Measurements from ENCODE around the gene TRIM7.
"Not testable (repeated sequence)": the region's sequence is repeated elsewhere in the genome, so short reads cannot be mapped to it uniquely, and the experiment has no call there.

Gene TRIM7

GRCh38 chr5:181149806-181150733 lies 54.9 kb downstream of the TRIM7 start:
- Histone ChIP-seq H3K27ac (ENCODE audit: insufficient read depth, low read depth, low read length, poor library complexity, severe bottlenecking) (no peak overlapping the region), H3K36me3 (ENCODE audit: control insufficient read depth, insufficient read depth, low read length) (no peaks in the 10 kb centered on the region), H3K27me3 (ENCODE audit: control insufficient read depth, insufficient read depth, low read length, poor library complexity, severe bottlenecking) (no peaks in the 10 kb centered on the region), H3K4me3 (ENCODE audit: insufficient read depth, low read depth, low read length) (no peak overlapping the region), H3K9me3 (ENCODE audit: control insufficient read depth, low read length) (no peaks in the 10 kb centered on the region), H3K4me1 (ENCODE audit: control insufficient read depth, insufficient read depth, low read length) (no peaks in the 10 kb centered on the region)
- WGBS, 2 experiments = 83 to 86% methylated on average over 13 to 14 of the region's 14 CpGs

- H3K9me3 ChIP-seq (ENCODE audit: control insufficient read depth, low read length) = no peaks in the 10 kb centered on the region
- no peak overlapping the region for H3K4me3 ChIP-seq (ENCODE audit: insufficient read depth, low read depth, low read length)
- no peaks in the 10 kb centered on the region for H3K36me3 ChIP-seq (ENCODE audit: control insufficient read depth, insufficient read depth, low read length)
- 85% methylated on average over 6 of the region's 6 CpGs for WGBS, 2 experiments
- H3K4me1 ChIP-seq (ENCODE audit: control insufficient read depth, insufficient read depth, low read length) = no peaks in the 10 kb centered on the region
- no peak overlapping the region for H3K27ac ChIP-seq (ENCODE audit: insufficient read depth, low read depth, low read length, poor library complexity, severe bottlenecking)
- H3K27me3 ChIP-seq (ENCODE audit: control insufficient read depth, insufficient read depth, low read length, poor library complexity, severe bottlenecking) = no peaks in the 10 kb centered on the region
These were observed 55.6 kb downstream of the TRIM7 start for GRCh38 chr5:181149355-181149754.

GRCh38 chr5:181146927-181147636 lies 57.9 kb downstream of the TRIM7 start, which contains the start of gene OR2V2:
Gene OR2V2, plus strand, starts transcription at chr5:181147586. Its CDS starts 7,357 bp downstream, at chr5:181154943.
- H3K27ac ChIP-seq (ENCODE audit: insufficient read depth, low read depth, low read length, poor library complexity, severe bottlenecking); H3K36me3 ChIP-seq (ENCODE audit: control insufficient read depth, insufficient read depth, low read length); H3K4me1 ChIP-seq (ENCODE audit: control insufficient read depth, insufficient read depth, low read length); H3K27me3 ChIP-seq (ENCODE audit: control insufficient read depth, insufficient read depth, low read length, poor library complexity, severe bottlenecking); H3K4me3 ChIP-seq (ENCODE audit: insufficient read depth, low read depth, low read length); H3K9me3 ChIP-seq (ENCODE audit: control insufficient read depth, low read length): not testable (repeated sequence)
- 48 to 55% methylated on average over 7 of the region's 7 CpGs for WGBS, 2 experiments

GRCh38 chr5:181145133-181145532 lies 59.9 kb downstream of the TRIM7 start:
- H3K36me3 ChIP-seq (ENCODE audit: control insufficient read depth, insufficient read depth, low read length) = no peaks in the 10 kb centered on the region
- no peaks in the 10 kb centered on the region for H3K9me3 ChIP-seq (ENCODE audit: control insufficient read depth, low read length)
- H3K4me1 ChIP-seq (ENCODE audit: control insufficient read depth, insufficient read depth, low read length) = no peaks in the 10 kb centered on the region
- peaks cover 4% of the 10 kb centered on the region for H3K27me3 ChIP-seq (ENCODE audit: control insufficient read depth, insufficient read depth, low read length, poor library complexity, severe bottlenecking)
- no peak overlapping the region for H3K27ac ChIP-seq (ENCODE audit: insufficient read depth, low read depth, low read length, poor library complexity, severe bottlenecking)
- WGBS, 2 experiments = 62 to 64% methylated on average over 1 of the region's 1 CpG
- H3K4me3 ChIP-seq (ENCODE audit: insufficient read depth, low read depth, low read length) = no peak overlapping the region
